SU-DHL-6 (cell line): Measurements from ENCODE around the gene ZFAND3.

Experiments used
- H2AFZ ChIP-seq: fragments of 200-600 bp; sonication (generic); 2 replicates; pipeline ENCODE4 v1.6.1; 2014; ENCODE audit warnings: low read depth, mild to moderate bottlenecking, moderate library complexity, mixed read lengths, antibody characterized with exemption, low read length; ENCODE audit not compliant: severe bottlenecking
- H3F3A ChIP-seq: fragments of 200-600 bp; shearing (Covaris generic); 2 replicates; pipeline ENCODE4 v1.6.0; 2016; ENCODE audit warnings: antibody characterized with exemption, mild to moderate bottlenecking; ENCODE audit not compliant: insufficient read depth
- H3K27ac ChIP-seq: fragments of 200-600 bp; sonication (generic); 2 replicates; pipeline ENCODE4 v1.5.1; 2016; ENCODE audit warnings: low read depth, mild to moderate bottlenecking, low read length, moderate library complexity, mixed read lengths
- H3K27me3 ChIP-seq: fragments of 200-600 bp; sonication (generic), shearing (Covaris generic); 2 replicates; pipeline ENCODE4 v1.6.0; 2014; ENCODE audit warnings: mild to moderate bottlenecking, low read length
- H3K36me3 ChIP-seq: fragments of 200-600 bp; sonication (generic); 2 replicates; pipeline ENCODE4 v1.6.1; 2014; ENCODE audit warnings: mild to moderate bottlenecking, low read length, mixed read lengths
- H3K4me2 ChIP-seq: fragments of 300-600, 200-600 bp; shearing (Covaris generic), sonication (generic); 2 replicates; pipeline ENCODE4 v1.6.0; 2014; ENCODE audit warnings: low read length, low read depth, mild to moderate bottlenecking; ENCODE audit not compliant: poor library complexity, severe bottlenecking
- H3K4me3 ChIP-seq: fragments of 200-600 bp; sonication (generic); 2 replicates; pipeline ENCODE4 v1.5.1; 2014; ENCODE audit warnings: antibody characterized with exemption, low read length, mild to moderate bottlenecking, mixed read lengths; ENCODE audit not compliant: insufficient read depth, poor library complexity, severe bottlenecking
- H3K79me2 ChIP-seq: fragments of 200-600 bp; sonication (generic); 2 replicates; pipeline ENCODE4 v1.6.1; 2014; ENCODE audit warnings: mild to moderate bottlenecking, low read length, moderate library complexity; ENCODE audit not compliant: insufficient read depth
- H3K9ac ChIP-seq: fragments of 200-600 bp; sonication (generic); 2 replicates; pipeline ENCODE4 v1.7.0; 2014; ENCODE audit warnings: mild to moderate bottlenecking, low read length
- H3K9me2 ChIP-seq: fragments of 200-600 bp; sonication (generic); replicated peaks from 2 replicates; pipeline ENCODE4 v1.6.1; 2014; ENCODE audit warnings: low read length; ENCODE audit not compliant: insufficient read depth
- H3K9me3 ChIP-seq: fragments of 200-600 bp; sonication (generic); 2 replicates; pipeline ENCODE4 v1.6.1; 2014; ENCODE audit warnings: low read length, mixed read lengths; ENCODE audit not compliant: insufficient read depth
- H4K20me1 ChIP-seq: fragments of 200-600 bp; sonication (generic); 2 replicates; pipeline ENCODE4 v1.6.1; 2014; ENCODE audit warnings: low read depth, mild to moderate bottlenecking, antibody characterized with exemption, low read length, moderate library complexity, mixed read lengths
- EZH2phosphoT487 ChIP-seq: fragments of 200-600 bp; sonication (generic), shearing (Covaris generic); conservative IDR thresholded peaks from 2 replicates; pipeline ENCODE4 v1.6.1; 2018; ENCODE audit warnings: mild to moderate bottlenecking, antibody characterized with exemption, low read length, moderate library complexity, mixed read lengths
- TF ChIP-seq, protein P1 (sequence below): fragments of 200-600 bp; sonication (generic); IDR thresholded peaks from one replicate; pipeline ENCODE4 v1.5.1; 2017; ENCODE audit warnings: antibody characterized with exemption, mild to moderate bottlenecking, low read length, moderate library complexity; ENCODE audit not compliant: insufficient read depth, poor library complexity, severe bottlenecking

Gene ZFAND3

DNA sequence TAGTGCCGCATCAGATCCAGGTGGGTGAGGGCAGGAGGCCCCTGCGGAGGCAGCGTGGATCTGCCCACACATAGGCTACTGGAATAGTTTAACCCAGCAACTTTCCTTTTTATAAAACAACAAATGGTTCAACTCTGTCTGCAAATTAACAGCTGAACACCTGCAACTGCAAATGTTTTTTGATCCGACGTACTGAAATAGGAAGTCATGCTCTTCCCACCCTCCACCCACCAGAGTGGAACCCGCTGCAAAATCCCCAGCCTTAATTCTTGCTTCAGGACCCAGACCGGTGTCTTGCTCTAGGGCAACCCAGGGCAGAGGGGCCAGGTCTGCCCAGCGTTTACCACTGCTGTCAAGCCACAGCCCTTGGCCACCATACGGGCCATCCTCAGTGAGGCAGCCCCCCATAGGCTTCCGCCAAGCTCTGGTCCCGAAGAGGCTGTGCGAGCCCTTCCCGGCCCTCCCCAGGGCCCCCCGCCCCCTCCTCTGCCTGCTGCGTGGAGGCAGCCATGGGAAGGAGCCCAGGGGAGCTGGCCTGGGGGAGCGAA, 334.3 kb downstream of the ZFAND3 start:
- TF ChIP-seq, protein P1, sequence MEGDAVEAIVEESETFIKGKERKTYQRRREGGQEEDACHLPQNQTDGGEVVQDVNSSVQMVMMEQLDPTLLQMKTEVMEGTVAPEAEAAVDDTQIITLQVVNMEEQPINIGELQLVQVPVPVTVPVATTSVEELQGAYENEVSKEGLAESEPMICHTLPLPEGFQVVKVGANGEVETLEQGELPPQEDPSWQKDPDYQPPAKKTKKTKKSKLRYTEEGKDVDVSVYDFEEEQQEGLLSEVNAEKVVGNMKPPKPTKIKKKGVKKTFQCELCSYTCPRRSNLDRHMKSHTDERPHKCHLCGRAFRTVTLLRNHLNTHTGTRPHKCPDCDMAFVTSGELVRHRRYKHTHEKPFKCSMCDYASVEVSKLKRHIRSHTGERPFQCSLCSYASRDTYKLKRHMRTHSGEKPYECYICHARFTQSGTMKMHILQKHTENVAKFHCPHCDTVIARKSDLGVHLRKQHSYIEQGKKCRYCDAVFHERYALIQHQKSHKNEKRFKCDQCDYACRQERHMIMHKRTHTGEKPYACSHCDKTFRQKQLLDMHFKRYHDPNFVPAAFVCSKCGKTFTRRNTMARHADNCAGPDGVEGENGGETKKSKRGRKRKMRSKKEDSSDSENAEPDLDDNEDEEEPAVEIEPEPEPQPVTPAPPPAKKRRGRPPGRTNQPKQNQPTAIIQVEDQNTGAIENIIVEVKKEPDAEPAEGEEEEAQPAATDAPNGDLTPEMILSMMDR: no peak
- no peak for TF ChIP-seq EZH2phosphoT487
- Histone ChIP-seq H3F3A (no peaks in the 10 kb centered on the region), H3K9ac (no peak overlapping the region), H3K36me3 (no peaks in the 10 kb centered on the region), H3K9me2 (no peaks in the 10 kb centered on the region), H3K4me2 (no peak overlapping the region), H3K79me2 (no peaks in the 10 kb centered on the region), H3K27ac (no peak overlapping the region), H3K4me3 (no peak overlapping the region), H3K27me3 (no peaks in the 10 kb centered on the region), H3K9me3 (no peaks in the 10 kb centered on the region), H2AFZ (no peak overlapping the region), H4K20me1 (no peaks in the 10 kb centered on the region)

GRCh38 chr6:38154731-38155130, 335.2 kb downstream of the ZFAND3 start:
- H3K79me2 ChIP-seq: no peaks in the 10 kb centered on the region
- no peaks in the 10 kb centered on the region for H4K20me1 ChIP-seq
- no peak overlapping the region for H3K9ac ChIP-seq
- no peak overlapping the region for H3K4me3 ChIP-seq
- H3K27ac ChIP-seq: no peak overlapping the region
- H3K4me2 ChIP-seq: no peak overlapping the region
- no peaks in the 10 kb centered on the region for H3K9me2 ChIP-seq
- H3F3A ChIP-seq: no peaks in the 10 kb centered on the region
- H2AFZ ChIP-seq: no peak overlapping the region
- TF ChIP-seq, protein P1: no peak
- TF ChIP-seq EZH2phosphoT487: no peak
- H3K27me3 ChIP-seq: no peaks in the 10 kb centered on the region
- no peaks in the 10 kb centered on the region for H3K36me3 ChIP-seq
- H3K9me3 ChIP-seq: no peaks in the 10 kb centered on the region

- Histone ChIP-seq H3K9me2 (no peaks in the 10 kb centered on the region), H3K4me2 (no peak overlapping the region), H2AFZ (no peak overlapping the region), H3K9me3 (no peaks in the 10 kb centered on the region), H3K9ac (no peak overlapping the region), H3K79me2 (no peaks in the 10 kb centered on the region), H3K4me3 (no peak overlapping the region), H3F3A (no peaks in the 10 kb centered on the region), H3K27me3 (no peaks in the 10 kb centered on the region), H3K27ac (no peak overlapping the region), H4K20me1 (no peaks in the 10 kb centered on the region), H3K36me3 (no peaks in the 10 kb centered on the region)
- no peak for TF ChIP-seq EZH2phosphoT487
- TF ChIP-seq, protein P1: no peak
These were observed 335.6 kb downstream of the ZFAND3 start for GRCh38 chr6:38155144-38155543.
